GM19043 (cell line): Measurements from ENCODE around the gene PRKN.
"Not testable (repeated sequence)": the region's sequence is repeated elsewhere in the genome, so short reads cannot be mapped to it uniquely, and the experiment has no call there.

Source experiments
- ATAC-seq: cut with Tn5 transposase; IDR thresholded peaks from one replicate; pipeline ENCODE4 v1.9.1; 2021; ENCODE audit warnings: low read depth; ENCODE audit not compliant: unreplicated experiment

PRKN gene

DNA sequence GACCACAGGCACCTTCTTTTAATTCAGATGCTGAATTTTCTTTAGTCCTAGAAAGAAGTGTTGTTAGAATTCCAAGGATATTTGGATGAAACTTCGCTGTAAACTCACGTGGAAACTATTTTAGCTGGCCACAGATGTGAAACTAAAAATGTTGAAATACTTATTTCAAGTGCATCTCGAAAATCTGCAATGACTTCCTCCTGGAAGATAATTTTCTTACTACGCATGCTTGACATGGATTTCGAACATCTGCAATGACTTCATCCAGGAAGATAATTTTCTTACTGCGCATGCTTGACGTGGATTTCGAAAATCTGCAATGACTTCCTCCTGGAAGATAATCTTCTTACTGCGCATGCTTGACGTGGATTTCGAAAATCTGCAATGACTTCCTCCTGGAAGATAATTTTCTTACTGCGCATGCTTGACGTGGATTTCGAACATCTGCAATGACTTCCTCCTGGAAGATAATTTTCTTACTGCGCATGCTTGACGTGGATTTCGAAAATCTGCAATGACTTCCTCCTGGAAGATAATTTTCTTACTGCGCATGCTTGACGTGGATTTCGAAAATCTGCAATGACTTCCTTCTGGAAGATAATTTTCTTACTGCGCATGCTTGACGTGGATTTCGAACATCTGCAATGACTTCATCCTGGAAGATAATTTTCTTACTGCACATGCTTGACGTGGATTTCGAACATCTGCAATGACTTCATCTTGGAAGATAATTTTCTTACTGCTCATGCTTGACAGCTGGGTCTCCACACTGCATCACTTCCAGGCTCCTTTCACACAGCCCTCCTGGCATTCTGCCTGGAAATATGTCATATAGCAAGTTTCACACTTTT is 336.4 kb downstream of the PRKN start:
- ATAC-seq: not testable (repeated sequence)

DNA sequence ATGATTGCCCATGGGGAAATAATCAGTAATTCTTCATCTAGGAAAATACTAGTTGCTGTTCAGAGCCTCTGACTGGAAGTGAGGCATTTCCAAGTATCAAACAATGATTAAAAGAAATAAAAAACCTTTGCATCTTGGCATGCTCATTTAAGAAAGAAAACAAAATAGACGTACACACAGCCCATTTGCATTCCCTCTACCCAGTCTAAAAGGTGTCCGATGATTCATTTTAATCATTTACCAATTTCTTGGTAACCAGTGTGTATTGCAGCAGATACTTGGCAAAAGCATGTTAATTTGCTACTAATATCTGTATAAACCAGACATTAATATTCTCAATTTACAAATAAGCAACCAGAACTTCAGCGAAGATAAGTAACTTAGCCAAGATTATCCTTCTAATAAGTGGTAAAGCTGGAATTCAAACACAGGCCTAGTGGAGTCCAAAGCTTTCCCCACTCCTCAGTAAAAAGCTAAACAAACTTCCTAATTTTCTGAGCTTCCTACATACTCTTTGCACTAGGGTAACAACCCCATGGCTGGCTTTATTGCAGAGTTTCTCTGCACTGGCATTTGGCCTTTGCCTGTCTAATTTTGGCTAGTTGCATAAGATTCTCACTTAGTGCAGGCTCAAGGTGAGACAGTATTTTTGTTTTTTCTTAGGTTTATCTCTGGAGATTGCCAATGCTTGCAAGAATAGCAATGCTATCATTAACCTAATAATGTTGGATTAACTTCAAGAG is 338.1 kb downstream of the PRKN start:
- no peak for ATAC-seq

GRCh38 chr6:162388383-162388777 is 339.2 kb downstream of the PRKN start:
- no peak for ATAC-seq

GRCh38 chr6:162387718-162388382 is 339.7 kb downstream of the PRKN start:
- no peak for ATAC-seq

DNA sequence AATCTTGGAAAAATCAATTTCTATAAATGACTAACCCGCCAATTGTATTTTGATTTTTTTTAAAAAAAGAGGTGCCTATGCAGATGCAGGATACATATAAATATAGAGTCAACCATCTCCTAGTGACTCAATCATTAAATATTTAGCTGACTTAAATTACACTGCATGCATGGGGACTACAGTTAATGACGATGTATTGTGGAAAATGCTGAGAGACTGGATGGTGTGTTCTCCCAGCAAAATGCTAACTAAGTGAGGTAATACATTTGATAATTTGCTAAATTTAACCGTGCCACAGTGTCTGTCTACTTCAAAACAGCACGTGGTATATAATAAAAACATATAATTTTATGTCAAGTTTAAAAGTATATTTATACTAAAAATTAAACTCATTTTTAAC is 341.6 kb downstream of the PRKN start:
- ATAC-seq: no peak

DNA sequence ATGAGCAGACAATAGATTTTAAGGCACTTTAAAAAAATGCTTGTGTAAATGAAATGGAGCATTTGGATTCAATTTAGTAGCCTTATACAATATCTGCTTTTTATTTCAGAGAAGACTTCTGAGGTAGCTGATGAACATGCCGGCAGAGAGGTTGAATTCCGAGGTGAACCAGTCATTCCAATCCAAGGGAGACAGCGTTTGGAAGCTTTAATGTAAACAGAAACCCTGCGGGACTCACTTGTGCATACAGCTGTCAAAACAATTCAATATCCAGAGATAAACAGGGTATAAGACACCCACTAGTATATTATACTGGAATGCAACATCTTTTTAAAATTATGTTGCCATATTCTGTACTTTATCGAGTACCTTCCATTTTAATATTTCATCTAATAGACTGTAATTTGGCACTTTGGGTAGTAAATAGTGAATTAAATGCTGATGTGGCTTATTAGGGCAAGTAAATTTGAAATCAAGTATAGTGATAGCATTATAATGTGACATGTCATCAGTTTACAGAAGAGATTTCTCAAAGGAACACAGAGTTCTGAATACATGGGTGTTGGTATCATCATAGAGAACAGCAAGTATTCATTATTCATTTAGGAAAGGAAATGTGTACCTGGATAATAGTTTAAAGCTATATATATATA is 347.7 kb downstream of the PRKN start:
- no peak for ATAC-seq

DNA sequence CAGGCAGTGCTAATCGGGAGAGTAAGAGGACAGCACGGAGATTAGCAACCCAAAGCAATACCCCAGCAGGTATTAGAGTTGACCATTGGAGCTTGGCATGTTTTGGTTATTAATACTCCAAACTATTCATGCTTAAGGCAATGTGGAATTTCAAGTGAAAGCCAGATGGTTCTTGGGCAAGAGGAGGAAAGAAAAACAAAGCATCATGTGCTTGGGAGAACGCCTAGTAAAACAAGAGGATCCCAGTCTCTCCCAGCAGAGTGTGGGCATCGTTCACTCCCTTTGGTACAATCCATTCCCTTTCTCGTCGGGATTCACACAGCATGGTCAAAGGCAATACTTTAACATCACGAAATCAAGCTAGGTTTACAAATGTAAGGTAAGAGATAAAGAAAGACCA is 349.8 kb downstream of the PRKN start:
- ATAC-seq: no peak

DNA sequence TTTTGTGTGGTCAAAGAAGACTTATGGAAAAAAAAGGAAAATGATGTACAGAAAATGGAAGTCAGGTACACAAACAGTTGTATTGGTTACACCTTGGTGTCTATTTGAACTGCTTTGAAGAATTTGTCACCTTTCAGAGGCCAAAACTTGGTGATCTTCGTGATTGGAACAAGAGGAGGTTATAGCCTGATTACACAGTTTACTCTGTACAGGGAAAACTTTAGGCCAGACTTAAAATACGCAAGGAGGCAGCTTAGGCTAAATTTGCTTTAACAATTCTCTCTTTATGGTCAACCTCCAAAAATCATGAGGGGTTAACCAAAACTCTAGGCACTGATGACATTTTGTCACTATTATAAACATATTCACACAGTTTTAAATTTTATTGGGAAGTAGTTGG is 353.7 kb downstream of the PRKN start:
- no peak for ATAC-seq

DNA sequence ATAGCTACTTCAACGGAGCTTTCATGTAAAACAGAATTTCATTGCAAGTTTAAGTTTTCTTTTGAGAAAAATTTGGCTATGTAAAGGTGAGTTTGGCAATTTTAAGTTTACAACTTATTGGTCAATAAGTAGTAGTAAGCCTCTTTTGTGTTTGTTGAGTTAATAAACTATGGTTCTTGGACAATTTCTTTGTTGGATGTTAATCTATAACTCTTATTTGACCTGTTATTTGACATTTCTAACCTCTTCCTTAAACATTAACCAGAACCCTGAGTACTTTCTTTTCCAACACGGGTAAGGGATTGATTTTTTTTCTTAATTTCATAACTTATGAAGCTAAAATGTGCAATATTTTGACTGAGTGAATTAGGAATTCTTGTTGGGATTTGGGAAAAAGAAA is 354.4 kb downstream of the PRKN start:
- ATAC-seq: no peak

- no peak for ATAC-seq
Observed at GRCh38 chr6:162372106-162372505, 355.5 kb downstream of the PRKN start.

GRCh38 chr6:162371121-162371520 is 356.4 kb downstream of the PRKN start:
- ATAC-seq: no peak

DNA sequence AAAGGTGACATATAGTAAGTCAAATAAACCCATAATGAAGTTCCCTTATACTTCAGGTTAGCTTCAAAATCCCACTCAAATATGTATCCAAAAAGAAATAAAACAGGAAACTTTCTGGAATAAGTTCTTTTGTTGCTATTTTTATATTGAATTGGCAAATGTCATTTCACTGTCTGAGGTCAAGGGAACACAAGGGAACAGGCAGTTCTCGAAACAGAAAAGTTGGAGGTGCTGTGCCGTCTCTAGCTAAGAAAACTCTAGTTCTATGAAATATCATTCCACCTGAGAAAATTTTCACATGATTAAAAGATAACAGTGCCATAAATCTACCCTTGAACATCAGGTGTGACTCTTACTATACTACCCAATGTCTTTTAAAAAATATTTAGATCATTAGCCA is 358.5 kb downstream of the PRKN start:
- no peak for ATAC-seq

GRCh38 chr6:162364488-162364887 is 363.1 kb downstream of the PRKN start:
- no peak for ATAC-seq

GRCh38 chr6:162363757-162364156 is 363.8 kb downstream of the PRKN start:
- no peak for ATAC-seq

GRCh38 chr6:162360901-162361567 is 366.5 kb downstream of the PRKN start:
- ATAC-seq: no peak

GRCh38 chr6:162358625-162359024 is 368.9 kb downstream of the PRKN start:
- ATAC-seq: no peak

DNA sequence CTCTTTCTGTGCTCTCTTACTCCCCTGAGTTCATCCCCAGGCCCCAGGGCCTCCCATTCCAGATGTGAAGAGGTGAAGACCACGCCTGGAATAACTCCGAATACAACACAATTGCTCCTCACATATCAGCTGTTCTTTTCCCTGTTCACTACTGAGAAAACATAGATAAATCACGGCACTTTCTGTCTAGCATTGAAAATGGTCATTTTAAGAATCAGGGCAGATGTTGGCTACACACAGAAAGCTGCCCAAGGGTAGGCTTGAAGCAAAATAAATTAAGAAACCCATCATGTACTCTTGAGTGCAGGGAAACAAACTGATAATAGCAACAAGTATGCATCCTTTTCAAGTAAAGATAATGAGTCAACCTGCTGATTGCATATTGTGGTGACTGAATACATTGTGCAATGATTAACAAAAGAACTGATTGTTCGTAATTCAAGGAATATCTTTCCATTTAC is 382.5 kb downstream of the PRKN start:
- no peak for ATAC-seq

GRCh38 chr6:162344646-162345010 is 382.9 kb downstream of the PRKN start:
- ATAC-seq: no peak

DNA sequence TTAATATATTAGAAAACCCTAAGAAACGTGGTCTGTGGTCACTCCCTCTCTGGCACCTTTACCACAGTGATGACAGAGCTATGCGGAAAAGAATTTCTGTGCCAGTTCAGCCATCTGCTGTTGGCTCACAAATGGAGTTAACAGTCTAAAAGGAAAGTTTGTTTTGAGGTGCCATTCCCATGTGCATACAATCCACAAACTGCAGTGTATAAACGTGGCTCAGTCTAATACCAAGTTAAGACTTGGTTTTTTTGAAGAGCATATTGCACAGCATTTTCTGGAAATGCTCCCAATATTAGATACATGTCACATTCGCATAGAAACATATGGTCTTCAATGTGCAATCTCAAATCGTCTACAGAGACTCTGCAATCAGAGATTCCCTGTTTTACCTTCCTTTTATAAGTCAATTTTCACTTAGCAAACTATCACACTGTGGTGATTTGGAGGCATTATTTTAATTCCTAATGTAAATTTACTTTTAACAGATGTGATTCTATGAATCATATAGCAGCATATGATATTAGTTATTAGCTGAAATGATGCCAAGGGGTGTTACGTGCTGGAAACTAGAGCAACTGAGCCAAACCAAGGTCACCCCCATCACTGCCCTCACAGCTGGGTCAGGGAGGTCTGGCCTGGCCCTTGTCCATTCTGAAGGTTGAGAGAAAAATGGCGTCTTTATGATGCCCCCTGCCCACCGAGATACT is 383.5 kb downstream of the PRKN start:
- no peak for ATAC-seq
